ENCODE results near the gene SMG1. TPM values are rescaled to one million over a fixed set of nuclear protein-coding genes. Genes with fewer than 3 reads are reported as not detected.
"Not testable (repeated sequence)": the region's sequence is repeated elsewhere in the genome, so short reads cannot be mapped to it uniquely, and the experiment has no call there.

Gene SMG1
- total RNA-seq, 5 donors from 2014 or later (not counting 1 experiment from before 2014, with no cell fraction given) = 134 to 173 (median 166) TPM

GRCh38 chr16:18937390-18937789, 11.2 kb upstream of the SMG1 start:
- no peaks in the 10 kb centered on the region for H3K27me3 Mint-ChIP-seq
- H3K36me3 Mint-ChIP-seq = no peaks in the 10 kb centered on the region
- peaks cover 4 to 5% (median 4%) of the 10 kb centered on the region in 3 donors for H3K4me1 Mint-ChIP-seq
- ChIA-PET CTCF (interaction anchor here (0.6 to 0.9 kb wide), 3 partner anchors 17 to 136 kb away, joined by 3 to 4 read pairs (median 3); no protein-coding TSS in a partner anchor), POLR2A (interaction anchor here in 1 of 2 donors (0.6 kb wide), 1 partner anchor 11 kb away, joined by 5 read pairs; no protein-coding TSS in a partner anchor)
- H3K9me3 Mint-ChIP-seq = no peaks in the 10 kb centered on the region
- Histone ChIP-seq H3K27me3 (replicated peaks in 1 of 2; ENCODE audit: control insufficient read depth in 2 of 2, extremely low read depth in 1 of 2, insufficient read depth in 2 of 2, low read length in 1 of 2) (peaks cover 0 to 8% of the 10 kb centered on the region in 2 experiments), H3K4me1 (ENCODE audit: control insufficient read depth in 1 of 2, extremely low read depth in 1 of 2, insufficient read depth in 2 of 2, low read length in 2 of 2) (no peaks in the 10 kb centered on the region), H3K4me3 (ENCODE audit: control insufficient read depth in 1 of 2, extremely low read depth in 1 of 2, low read length in 1 of 2) (no peak overlapping the region), H3K27ac (ENCODE audit: low read length) (no peak overlapping the region), H3K36me3 (ENCODE audit: control insufficient read depth in 2 of 2, extremely low read depth in 1 of 2, insufficient read depth in 1 of 2, low read length in 1 of 2) (no peaks in the 10 kb centered on the region), H3K9me3 (no peaks in the 10 kb centered on the region)
- no peak overlapping the region for H3K27ac Mint-ChIP-seq
- DNase-seq (no peak), ATAC-seq (replicated peaks in 1 of 4) (no peak)
- no peak overlapping the region for H3K4me3 Mint-ChIP-seq

GRCh38 chr16:18936727-18937340, 10.6 kb upstream of the SMG1 start:
- ChIA-PET POLR2A (interaction anchor here in 1 of 2 donors (0.6 kb wide), 1 partner anchor 11 kb away, joined by 5 read pairs; no protein-coding TSS in a partner anchor), CTCF (interaction anchor here (0.6 to 0.9 kb wide), 3 partner anchors 17 to 135 kb away, joined by 3 to 4 read pairs (median 3); no protein-coding TSS in a partner anchor)
- Mint-ChIP-seq H3K4me3 (no peak overlapping the region), H3K9me3 (no peaks in the 10 kb centered on the region), H3K36me3 (no peaks in the 10 kb centered on the region), H3K4me1 (peaks cover 4 to 5% (median 4%) of the 10 kb centered on the region in 3 donors), H3K27ac (no peak overlapping the region), H3K27me3 (no peaks in the 10 kb centered on the region)
- 79% methylated on average over 5 of the region's 7 CpGs for WGBS (ENCODE audit: insufficient coverage)
- H3K9me3 ChIP-seq = no peaks in the 10 kb centered on the region
- no peak overlapping the region for H3K4me3 ChIP-seq (ENCODE audit: control insufficient read depth in 1 of 2, extremely low read depth in 1 of 2, low read length in 1 of 2)
- H3K27ac ChIP-seq (ENCODE audit: low read length) = no peak overlapping the region
- DNase-seq (no peak), ATAC-seq (replicated peaks in 1 of 4) (no peak)
- H3K4me1 ChIP-seq (ENCODE audit: control insufficient read depth in 1 of 2, extremely low read depth in 1 of 2, insufficient read depth in 2 of 2, low read length in 2 of 2) = no peaks in the 10 kb centered on the region
- peaks cover 0 to 8% of the 10 kb centered on the region in 2 experiments for H3K27me3 ChIP-seq (replicated peaks in 1 of 2; ENCODE audit: control insufficient read depth in 2 of 2, extremely low read depth in 1 of 2, insufficient read depth in 2 of 2, low read length in 1 of 2)
- H3K36me3 ChIP-seq (ENCODE audit: control insufficient read depth in 2 of 2, extremely low read depth in 1 of 2, insufficient read depth in 1 of 2, low read length in 1 of 2) = no peaks in the 10 kb centered on the region

- peaks cover 0 to 4% of the 10 kb centered on the region in 2 experiments for H3K27me3 ChIP-seq (replicated peaks in 1 of 2; ENCODE audit: control insufficient read depth in 2 of 2, extremely low read depth in 1 of 2, insufficient read depth in 2 of 2, low read length in 1 of 2)
- no peaks in the 10 kb centered on the region for H3K9me3 ChIP-seq
- DNase-seq = no peak
- Mint-ChIP-seq H3K9me3 (no peaks in the 10 kb centered on the region), H3K27ac (no peak overlapping the region), H3K27me3 (no peaks in the 10 kb centered on the region), H3K36me3 (no peaks in the 10 kb centered on the region), H3K4me1 (peaks cover 4 to 5% (median 4%) of the 10 kb centered on the region in 3 donors), H3K4me3 (no peak overlapping the region)
- ChIA-PET CTCF (no interaction called here), POLR2A (no interaction called here)
- no peak overlapping the region for H3K4me3 ChIP-seq (ENCODE audit: control insufficient read depth in 1 of 2, extremely low read depth in 1 of 2, low read length in 1 of 2)
- H3K27ac ChIP-seq (ENCODE audit: low read length) = no peak overlapping the region
- H3K4me1 ChIP-seq (ENCODE audit: control insufficient read depth in 1 of 2, extremely low read depth in 1 of 2, insufficient read depth in 2 of 2, low read length in 2 of 2) = no peaks in the 10 kb centered on the region
- ATAC-seq (replicated peaks in 1 of 4) = no peak
- H3K36me3 ChIP-seq (ENCODE audit: control insufficient read depth in 2 of 2, extremely low read depth in 1 of 2, insufficient read depth in 1 of 2, low read length in 1 of 2) = no peaks in the 10 kb centered on the region
- WGBS (ENCODE audit: insufficient coverage) = no CpG with 5 or more reads among the region's 1 CpG
Observed at GRCh38 chr16:18933501-18933900, 7.3 kb upstream of the SMG1 start.

GRCh38 chr16:18932243-18932987, 6.2 kb upstream of the SMG1 start:
- ChIA-PET POLR2A (no interaction called here), CTCF (no interaction called here)
- Histone ChIP-seq H3K27ac (ENCODE audit: low read length) (no peak overlapping the region), H3K9me3 (no peaks in the 10 kb centered on the region), H3K4me3 (ENCODE audit: control insufficient read depth in 1 of 2, extremely low read depth in 1 of 2, low read length in 1 of 2) (no peak overlapping the region), H3K36me3 (ENCODE audit: control insufficient read depth in 2 of 2, extremely low read depth in 1 of 2, insufficient read depth in 1 of 2, low read length in 1 of 2) (no peaks in the 10 kb centered on the region), H3K4me1 (ENCODE audit: control insufficient read depth in 1 of 2, extremely low read depth in 1 of 2, insufficient read depth in 2 of 2, low read length in 2 of 2) (no peaks in the 10 kb centered on the region), H3K27me3 (replicated peaks in 1 of 2; ENCODE audit: control insufficient read depth in 2 of 2, extremely low read depth in 1 of 2, insufficient read depth in 2 of 2, low read length in 1 of 2) (peaks cover 0 to 2% of the 10 kb centered on the region in 2 experiments)
- peaks cover 4 to 5% (median 4%) of the 10 kb centered on the region in 3 donors for H3K4me1 Mint-ChIP-seq
- H3K9me3 Mint-ChIP-seq = no peaks in the 10 kb centered on the region
- ATAC-seq (replicated peaks in 1 of 4) (no peak), DNase-seq (no peak)
- H3K4me3 Mint-ChIP-seq = no peak overlapping the region
- WGBS (ENCODE audit: insufficient coverage) = 100% methylated on average over 1 of the region's 5 CpGs
- no peak overlapping the region for H3K27ac Mint-ChIP-seq
- no peaks in the 10 kb centered on the region for H3K36me3 Mint-ChIP-seq
- H3K27me3 Mint-ChIP-seq = no peaks in the 10 kb centered on the region

- Histone ChIP-seq H3K27me3 (replicated peaks in 1 of 2; ENCODE audit: control insufficient read depth in 2 of 2, extremely low read depth in 1 of 2, insufficient read depth in 2 of 2, low read length in 1 of 2) (peaks cover 0 to 2% of the 10 kb centered on the region in 2 experiments), H3K4me3 (ENCODE audit: control insufficient read depth in 1 of 2, extremely low read depth in 1 of 2, low read length in 1 of 2) (no peak overlapping the region), H3K27ac (ENCODE audit: low read length) (no peak overlapping the region), H3K4me1 (ENCODE audit: control insufficient read depth in 1 of 2, extremely low read depth in 1 of 2, insufficient read depth in 2 of 2, low read length in 2 of 2) (peaks cover 0 to 6% of the 10 kb centered on the region in 2 experiments), H3K36me3 (ENCODE audit: control insufficient read depth in 2 of 2, extremely low read depth in 1 of 2, insufficient read depth in 1 of 2, low read length in 1 of 2) (no peaks in the 10 kb centered on the region), H3K9me3 (no peaks in the 10 kb centered on the region)
- no peaks in the 10 kb centered on the region for H3K9me3 Mint-ChIP-seq
- H3K27me3 Mint-ChIP-seq = no peaks in the 10 kb centered on the region
- no peaks in the 10 kb centered on the region for H3K36me3 Mint-ChIP-seq
- WGBS (ENCODE audit: insufficient coverage) = 100% methylated on average over 1 of the region's 5 CpGs
- H3K4me1 Mint-ChIP-seq = peaks cover 5 to 6% (median 5%) of the 10 kb centered on the region in 3 donors
- CTCF ChIA-PET = interaction anchor here in 1 of 2 donors (0.6 kb wide), 1 partner anchor 8 kb away, joined by 3 read pairs; no protein-coding TSS in a partner anchor
- DNase-seq (no peak), ATAC-seq (replicated peaks in 1 of 4) (no peak)
- H3K4me3 Mint-ChIP-seq = no peak overlapping the region
- POLR2A ChIA-PET = no interaction called here
- no peak overlapping the region for H3K27ac Mint-ChIP-seq
Observed at GRCh38 chr16:18931756-18932155, 5.5 kb upstream of the SMG1 start.

- DNase-seq; H3K27me3 ChIP-seq (replicated peaks in 1 of 2; ENCODE audit: control insufficient read depth in 2 of 2, extremely low read depth in 1 of 2, insufficient read depth in 2 of 2, low read length in 1 of 2); H3K4me3 ChIP-seq (ENCODE audit: control insufficient read depth in 1 of 2, extremely low read depth in 1 of 2, low read length in 1 of 2); H3K4me1 ChIP-seq (ENCODE audit: control insufficient read depth in 1 of 2, extremely low read depth in 1 of 2, insufficient read depth in 2 of 2, low read length in 2 of 2); H3K9me3 Mint-ChIP-seq; H3K36me3 ChIP-seq (ENCODE audit: control insufficient read depth in 2 of 2, extremely low read depth in 1 of 2, insufficient read depth in 1 of 2, low read length in 1 of 2); ATAC-seq (replicated peaks in 1 of 4); H3K27ac ChIP-seq (ENCODE audit: low read length); H3K4me3 Mint-ChIP-seq; CTCF ChIA-PET; H3K27me3 Mint-ChIP-seq; H3K36me3 Mint-ChIP-seq; POLR2A ChIA-PET; H3K9me3 ChIP-seq: not testable (repeated sequence)
- Mint-ChIP-seq H3K4me1 (peaks cover 6 to 14% (median 9%) of the 10 kb centered on the region in 3 donors), H3K27ac (peak overlapping the region in 1 of 2 donors; percentile 22)
- 100% methylated on average over 1 of the region's 4 CpGs for WGBS (ENCODE audit: insufficient coverage)
Observed at GRCh38 chr16:18930095-18930494, 3.9 kb upstream of the SMG1 start.

Data from T-cell (primary cell).